Endothelial cell of coronary artery (primary cell): Measurements from ENCODE around the gene CDKN2B-AS1. TPM values are rescaled to one million over a fixed set of nuclear protein-coding genes. Genes with fewer than 3 reads are reported as not detected.

Source experiments
- total RNA-seq: library from RNA; depleted of rRNA; stranded (reverse); fragments of >200 nt; gene quantifications from 2 replicates; pipeline ENCODE4 v1.2.3, GENCODE V29; 2014

The CDKN2B-AS1 gene
- total RNA-seq, result 0.75 and 2.2 TPM in 2 replicates

DNA sequence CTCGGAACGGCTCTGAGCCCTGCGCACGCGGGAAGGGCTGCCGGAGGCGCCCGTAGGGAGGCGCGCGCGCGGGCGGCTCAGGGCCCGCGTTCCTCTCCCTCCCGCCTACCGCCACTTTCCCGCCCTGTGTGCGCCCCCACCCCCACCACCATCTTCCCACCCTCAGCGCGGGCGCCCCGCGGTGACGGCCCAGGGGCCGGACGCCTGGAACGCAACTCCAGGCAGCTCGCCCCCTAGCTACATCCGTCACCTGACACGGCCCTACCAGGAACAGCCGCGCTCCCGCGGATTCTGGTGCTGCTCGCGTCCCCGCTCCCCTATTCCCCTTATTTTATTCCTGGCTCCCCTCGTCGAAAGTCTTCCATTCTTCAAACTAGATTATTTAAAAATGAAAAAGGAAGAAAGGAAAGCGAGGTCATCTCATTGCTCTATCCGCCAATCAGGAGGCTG is at the start of gene CDKN2B-AS1:
Gene CDKN2B-AS1, plus strand, starts transcription at position 236 of the 450 bp plus-strand sequence.

GRCh38 chr9:21993893-21994555 is 567 bp upstream of the CDKN2B-AS1 start, which contains the start of gene CDKN2A:
CDKN2A (minus strand) TSS chr9:21994392.

DNA sequence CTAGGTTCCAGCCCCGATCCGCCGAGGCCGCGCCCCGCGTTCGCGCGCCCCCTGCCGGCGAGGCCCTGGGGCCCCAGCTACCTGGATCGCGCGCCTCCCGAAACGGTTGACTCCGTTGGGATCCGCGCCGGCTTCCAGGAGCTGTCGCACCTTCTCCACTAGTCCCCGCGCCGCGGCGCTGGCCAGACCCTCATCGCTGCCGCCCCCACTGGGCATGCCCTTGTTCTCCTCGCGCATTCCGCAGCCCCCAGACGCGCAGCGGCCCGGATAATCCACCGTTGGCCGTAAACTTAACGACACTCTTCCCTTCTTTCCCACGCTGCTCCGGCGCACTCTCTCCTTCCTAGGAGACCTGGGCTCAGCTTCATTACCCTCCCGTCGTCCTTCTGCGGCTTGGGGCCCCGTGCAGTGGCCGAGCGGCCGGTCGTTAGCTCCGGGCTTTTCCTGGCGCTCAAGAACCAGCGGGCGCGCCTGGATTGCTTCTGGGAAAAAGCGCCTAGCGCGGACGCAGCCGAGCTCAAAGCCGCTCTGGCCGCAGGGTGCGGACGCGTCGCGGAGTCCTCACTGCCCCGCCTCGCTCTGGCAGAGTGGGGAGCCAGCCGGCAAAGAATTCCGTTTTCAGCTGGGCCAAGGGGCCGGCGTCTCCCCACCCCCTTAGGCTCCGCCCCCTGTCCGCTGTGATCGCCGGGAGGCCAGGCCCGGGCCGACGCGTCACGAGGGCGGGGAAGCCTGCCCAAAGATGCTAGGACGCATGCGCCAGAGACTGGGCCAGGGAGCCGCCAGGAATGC is 14.3 kb downstream of the CDKN2B-AS1 start, which contains the start of gene CDKN2B:
Gene CDKN2B, minus strand, starts transcription at position 589 of the 789 bp plus-strand sequence. Its CDS starts 352 bp downstream, at position 237.

Other genes starting within 250 kb of the CDKN2B-AS1 start
- gene MTAP, start 192.2 kb upstream of the CDKN2B-AS1 start, total RNA-seq, result 28.2 and 29.4 TPM in 2 replicates
- gene CDKN2A, start 399 bp upstream of the CDKN2B-AS1 start, total RNA-seq, result 5.8 and 14.0 TPM in 2 replicates
- 7.6 and 9.8 TPM in 2 replicates for gene CDKN2B, start 14.5 kb downstream of the CDKN2B-AS1 start, total RNA-seq